K562 (cell line): ENCODE measurements around the gene LRRC58. TPM values are rescaled to one million over a fixed set of nuclear protein-coding genes. Genes with fewer than 3 reads are reported as not detected.

Source experiments
- ARID3A ChIP-seq: IDR thresholded peaks from 2 replicates; pipeline ENCODE4 v1.6.1; 2012; ENCODE audit warnings: low read depth, low read length, improper control_type of control experiment, borderline replicate concordance
- BCLAF1 ChIP-seq, 2 experiments: fragments of 450-650 bp in 1 of 2; IDR thresholded peaks; 2 replicates each; pipeline ENCODE4 v1.6.1; 2011 to 2017; ENCODE audit warnings: low read depth in 2 of 2, antibody characterized with exemption in 1 of 2, borderline replicate concordance in 1 of 2, low read length in 1 of 2, mild to moderate bottlenecking in 1 of 2, mixed read lengths in 1 of 2; ENCODE audit not compliant: control insufficient read depth in 1 of 2
- BDP1 ChIP-seq: IDR thresholded peaks from 3 replicates; pipeline ENCODE4 v1.6.1; 2011; ENCODE audit not compliant: insufficient read length, insufficient read depth
- CBX1 ChIP-seq: sonication (generic); IDR thresholded peaks from 2 replicates; pipeline ENCODE4 v1.6.1; 2016; ENCODE audit warnings: antibody characterized with exemption, low read depth, mild to moderate bottlenecking
- CXXC5 ChIP-seq: fragments of 250-450 bp; sonication (Bioruptor Pico); IDR thresholded peaks from 2 replicates; pipeline ENCODE4 v1.8.0; 2022; ENCODE audit warnings: inconsistent platforms, mild to moderate bottlenecking, moderate library complexity
- KAT7 ChIP-seq: sonication (generic); formaldehyde crosslinking; IDR thresholded peaks from 2 replicates; pipeline ENCODE4 v1.8.0; 2022; ENCODE audit warnings: missing genetic modification reagents, mild to moderate bottlenecking, borderline replicate concordance
- KLF16 ChIP-seq: IDR thresholded peaks from 2 replicates; pipeline ENCODE4 v1.6.1; 2016; ENCODE audit warnings: antibody characterized with exemption
- MAFF ChIP-seq: IDR thresholded peaks from 2 replicates; pipeline ENCODE4 v1.6.1; 2012; ENCODE audit warnings: low read length, improper control_type of control experiment
- MAFG ChIP-seq: fragments of 450-650 bp; conservative IDR thresholded peaks from 2 replicates; pipeline ENCODE4 v1.6.1; 2016; ENCODE audit warnings: missing genetic modification characterization, missing compliant biosample characterization
- MEF2D ChIP-seq: conservative IDR thresholded peaks from 2 replicates; pipeline ENCODE4 v1.6.1; 2016; ENCODE audit warnings: low read depth, missing genetic modification characterization, missing compliant biosample characterization
- MNT ChIP-seq, 2 experiments: fragments of 450-650 bp; conservative IDR thresholded peaks; 2 replicates each; pipeline ENCODE4 v1.6.1; 2017; ENCODE audit warnings: mild to moderate bottlenecking in 2 of 2, moderate library complexity in 2 of 2
- MYNN ChIP-seq, 2 experiments: sonication (generic); formaldehyde crosslinking in 1 of 2; IDR thresholded peaks; 2 replicates each; pipeline versions ENCODE4 v1.5.0 to v1.6.1; 2016 to 2020; ENCODE audit warnings: antibody characterized with exemption in 1 of 2, missing genetic modification reagents in 1 of 2
- NR2C1 ChIP-seq, 2 experiments: fragments of 450-650 bp; IDR thresholded peaks; 2 replicates each; pipeline ENCODE4 v1.6.1; 2017; ENCODE audit warnings: mild to moderate bottlenecking in 2 of 2, antibody characterized with exemption in 1 of 2, inconsistent platforms in 1 of 2, missing compliant biosample characterization in 1 of 2, missing genetic modification characterization in 1 of 2
- PHF8 ChIP-seq: fragments of 200-600 bp; sonication (generic); IDR thresholded peaks from 2 replicates; pipeline ENCODE4 v1.6.1; 2012; ENCODE audit warnings: mixed run types, mild to moderate bottlenecking, inconsistent platforms, low read length, moderate library complexity, borderline replicate concordance
- RBM22 ChIP-seq: fragments of 200-400 bp; formaldehyde crosslinking; IDR thresholded peaks from 2 replicates; pipeline ENCODE4 v1.6.1; 2018; ENCODE audit warnings: low read length, low read depth; ENCODE audit not compliant: poor library complexity, severe bottlenecking
- RBM25 ChIP-seq: fragments of 200-400 bp; formaldehyde crosslinking; IDR thresholded peaks from 2 replicates; pipeline ENCODE4 v1.6.1; 2018; ENCODE audit warnings: low read length, low read depth, moderate library complexity; ENCODE audit not compliant: severe bottlenecking
- RHOXF2B ChIP-seq: fragments of 250-450 bp; sonication (Bioruptor Pico); conservative IDR thresholded peaks from 2 replicates; pipeline ENCODE4 v1.5.1; 2021
- SPI1 ChIP-seq: IDR thresholded peaks from 2 replicates; pipeline ENCODE4 v1.6.1; 2011; ENCODE audit warnings: low read depth, low read length, control low read depth, borderline replicate concordance
- ZNF274 ChIP-seq: IDR thresholded peaks from 2 replicates; pipeline ENCODE4 v1.6.1; 2011; ENCODE audit warnings: low read depth, mild to moderate bottlenecking, low read length, moderate library complexity, borderline replicate concordance
- ZNF589 ChIP-seq: fragments of 200-800 bp; sonication (Bioruptor generic); IDR thresholded peaks from 2 replicates; pipeline ENCODE4 v1.6.1; 2016; ENCODE audit warnings: low read depth, missing genetic modification characterization, missing compliant biosample characterization
- ZNF696 ChIP-seq: fragments of 250-450 bp; sonication (Bioruptor Pico); conservative IDR thresholded peaks from 2 replicates; pipeline ENCODE4 v1.4.0; 2020; ENCODE audit warnings: mild to moderate bottlenecking, moderate library complexity
- polyA plus RNA-seq, 8 experiments: library from polyadenylated mRNA; depleted of rRNA in 4 of 8; stranded (reverse) in 5 of 8; unstranded in 3 of 8; fragments of >200 nt; fragmentation: Nextera tagmentation in 2 of 8; fragmentation: Illumina TruSeq in 1 of 8; extraction: Ambion mirVana in 2 of 8; extraction: Trizol in 1 of 8; gene quantifications; 2 replicates each; pipeline versions ENCODE4 v1.2.1 to v1.2.3, GENCODE V29; 2011 to 2014; ENCODE audit warnings: inconsistent platforms in 1 of 8, missing spikeins in 1 of 8
- total RNA-seq, 7 experiments: library from RNA; depleted of rRNA in 6 of 7; stranded (reverse); fragments of >200 nt in 6 of 7; fragmentation: Illumina TruSeq in 2 of 7; extraction: Trizol in 2 of 7; gene quantifications; 2 replicates each; pipeline versions ENCODE4 v1.2.1 to v1.2.3, GENCODE V29; 2011 to 2021; ENCODE audit warnings: low replicate concordance in 1 of 7

LRRC58 gene
- total and polyA plus RNA-seq, 9 of the 15 experiments (the other 6 are each of a cell fraction or from before 2014, with no cell fraction given) = 5.6 to 26.6 (median 14.8) TPM

GRCh38 chr3:120348991-120349854 lies at the start of gene LRRC58 (continued):
- TF ChIP-seq BCLAF1 (IDR thresholded peaks at IDR 0.05; ENCODE audit: borderline replicate concordance in 1 of 2, control insufficient read depth in 1 of 2, low read depth in 2 of 2, low read length in 1 of 2) = no peak
- no peak for TF ChIP-seq ZNF274
- peak; percentile 93 for TF ChIP-seq CXXC5 (CRISPR knock-in tag)
- TF ChIP-seq KAT7 (CRISPR knock-in tag) = no peak
- TF ChIP-seq SPI1 = no peak
- TF ChIP-seq MYNN (IDR thresholded peaks at IDR 0.05) = no peak
- TF ChIP-seq MYNN (CRISPR knock-in tag; IDR thresholded peaks at IDR 0.05) = no peak
- no peak for TF ChIP-seq RHOXF2B
- TF ChIP-seq ARID3A = no peak
- TF ChIP-seq BDP1 = no peak
- TF ChIP-seq MAFG (tag) = no peak
- TF ChIP-seq CBX1 = 0 out of 2 replicates have a peak, but pooled peaks have one; percentile 51
- TF ChIP-seq PHF8 = peak; percentile 83; the same call in 1 of the 2 replicates
- peak; percentile 8 for TF ChIP-seq RBM25
- TF ChIP-seq KLF16 = no peak
- peak; percentile 69 for TF ChIP-seq NR2C1 (IDR thresholded peaks at IDR 0.05)
- TF ChIP-seq NR2C1 (tag; IDR thresholded peaks at IDR 0.05) = peak; percentile 73
- TF ChIP-seq MEF2D (tag) = no peak
- TF ChIP-seq MAFF = no peak
- TF ChIP-seq MNT (conservative IDR thresholded peaks at IDR 0.05) = peak; percentile 71 to 79
- no peak for TF ChIP-seq ZNF696
- peak; percentile 31 for TF ChIP-seq RBM22
- TF ChIP-seq ZNF589 (CRISPR knock-in tag) = no peak
